Loucy (cell line): Measurements from ENCODE around the gene VEPH1.
"Not testable (repeated sequence)": the region's sequence is repeated elsewhere in the genome, so short reads cannot be mapped to it uniquely, and the experiment has no call there.

Experiments
- H2AFZ ChIP-seq: fragments of 200-600 bp; sonication (generic); 2 replicates; pipeline ENCODE4 v1.6.0; 2016; ENCODE audit warnings: antibody characterized with exemption, mild to moderate bottlenecking, low read length, moderate library complexity
- H3F3A ChIP-seq: fragments of 200-600 bp; 2 replicates; pipeline ENCODE4 v1.6.0; 2016; ENCODE audit warnings: antibody characterized with exemption, low read depth, mild to moderate bottlenecking
- H3K27me3 ChIP-seq: fragments of 200-600 bp; sonication (generic); 2 replicates; pipeline ENCODE4 v1.6.1; 2014; ENCODE audit warnings: low read length, mild to moderate bottlenecking; ENCODE audit not compliant: insufficient read depth, poor library complexity, severe bottlenecking
- H3K36me3 ChIP-seq: fragments of 200-600 bp; sonication (generic); 2 replicates; pipeline ENCODE4 v1.6.1; 2016; ENCODE audit warnings: low read length; ENCODE audit not compliant: insufficient read depth
- H3K4me1 ChIP-seq: fragments of 200-600 bp; sonication (generic); 2 replicates; pipeline ENCODE4 v1.5.1; 2014; ENCODE audit warnings: low read length, mild to moderate bottlenecking; ENCODE audit not compliant: insufficient read depth, poor library complexity, severe bottlenecking
- H3K4me2 ChIP-seq: fragments of 200-600 bp; sonication (generic); 2 replicates; pipeline ENCODE4 v1.6.0; 2014; ENCODE audit warnings: antibody characterized with exemption, low read length, low read depth, mild to moderate bottlenecking; ENCODE audit not compliant: poor library complexity, severe bottlenecking
- H3K4me3 ChIP-seq: fragments of 200-600 bp; sonication (generic); 2 replicates; pipeline ENCODE4 v1.5.1; 2014; ENCODE audit warnings: low read length, mild to moderate bottlenecking, mixed read lengths; ENCODE audit not compliant: poor library complexity, severe bottlenecking
- H3K79me2 ChIP-seq: fragments of 200-600 bp; sonication (generic); 2 replicates; pipeline ENCODE4 v1.6.1; 2014; ENCODE audit warnings: low read length; ENCODE audit not compliant: insufficient read depth
- H3K9ac ChIP-seq: fragments of 200-600 bp; sonication (generic); 2 replicates; pipeline ENCODE4 v1.6.0; 2014; ENCODE audit warnings: mild to moderate bottlenecking, low read depth, low read length, moderate library complexity; ENCODE audit not compliant: poor library complexity, severe bottlenecking
- H3K9me2 ChIP-seq: fragments of 200-600 bp; sonication (generic); replicated peaks from 2 replicates; pipeline ENCODE4 v1.6.1; 2016; ENCODE audit warnings: low read depth, low read length, mixed read lengths
- H3K9me3 ChIP-seq: fragments of 200-600 bp; sonication (generic); 2 replicates; pipeline ENCODE4 v1.6.1; 2014; ENCODE audit warnings: mild to moderate bottlenecking, antibody characterized with exemption, low read length, low read depth; ENCODE audit not compliant: insufficient read depth
- H4K20me1 ChIP-seq: fragments of 200-600 bp; sonication (generic); 2 replicates; pipeline ENCODE4 v1.6.0; 2014; ENCODE audit warnings: antibody characterized with exemption, low read length, mild to moderate bottlenecking; ENCODE audit not compliant: insufficient read depth, poor library complexity, severe bottlenecking
- EZH2phosphoT487 ChIP-seq: fragments of 200-600 bp; IDR thresholded peaks from 2 replicates; pipeline ENCODE4 v1.6.1; 2018; ENCODE audit warnings: antibody characterized with exemption, mild to moderate bottlenecking, moderate library complexity, borderline replicate concordance
- TF ChIP-seq, protein P1 (sequence below): fragments of 200-600 bp; sonication (generic); conservative IDR thresholded peaks from 2 replicates; pipeline ENCODE4 v1.5.1; 2014; ENCODE audit warnings: mild to moderate bottlenecking, antibody characterized with exemption, low read length

VEPH1 gene

DNA sequence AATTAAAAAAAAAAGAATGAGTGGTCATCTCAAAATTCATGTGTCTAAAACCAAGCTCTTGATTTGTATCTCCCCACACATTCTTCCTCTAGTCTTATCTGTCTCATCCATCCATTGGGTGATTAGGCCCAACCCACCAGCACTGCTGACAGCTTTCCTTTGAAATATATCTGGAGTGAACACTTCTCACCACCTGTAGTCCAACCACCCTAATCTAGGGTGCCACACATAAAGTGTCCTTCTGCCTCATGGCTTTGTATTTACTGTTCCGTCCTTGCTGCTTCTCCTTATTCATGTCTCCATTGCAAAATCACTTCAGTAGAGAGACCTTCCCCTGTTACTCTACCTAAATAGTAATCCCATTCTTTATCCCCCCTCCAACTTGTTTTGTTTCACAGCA lies 149.0 kb downstream of the VEPH1 start:
- Histone ChIP-seq H3K36me3 (no peaks in the 10 kb centered on the region), H4K20me1 (no peaks in the 10 kb centered on the region), H3K9me3 (no peaks in the 10 kb centered on the region), H3F3A (peaks cover 3% of the 10 kb centered on the region), H3K4me2 (peak overlapping the region; percentile 52), H3K4me3 (peak overlapping the region; percentile 10), H3K9me2 (no peaks in the 10 kb centered on the region), H3K27me3 (no peaks in the 10 kb centered on the region), H2AFZ (no peak overlapping the region), H3K79me2 (no peaks in the 10 kb centered on the region), H3K4me1 (peaks cover 36% of the 10 kb centered on the region), H3K9ac (no peak overlapping the region)
- TF ChIP-seq, protein P1, sequence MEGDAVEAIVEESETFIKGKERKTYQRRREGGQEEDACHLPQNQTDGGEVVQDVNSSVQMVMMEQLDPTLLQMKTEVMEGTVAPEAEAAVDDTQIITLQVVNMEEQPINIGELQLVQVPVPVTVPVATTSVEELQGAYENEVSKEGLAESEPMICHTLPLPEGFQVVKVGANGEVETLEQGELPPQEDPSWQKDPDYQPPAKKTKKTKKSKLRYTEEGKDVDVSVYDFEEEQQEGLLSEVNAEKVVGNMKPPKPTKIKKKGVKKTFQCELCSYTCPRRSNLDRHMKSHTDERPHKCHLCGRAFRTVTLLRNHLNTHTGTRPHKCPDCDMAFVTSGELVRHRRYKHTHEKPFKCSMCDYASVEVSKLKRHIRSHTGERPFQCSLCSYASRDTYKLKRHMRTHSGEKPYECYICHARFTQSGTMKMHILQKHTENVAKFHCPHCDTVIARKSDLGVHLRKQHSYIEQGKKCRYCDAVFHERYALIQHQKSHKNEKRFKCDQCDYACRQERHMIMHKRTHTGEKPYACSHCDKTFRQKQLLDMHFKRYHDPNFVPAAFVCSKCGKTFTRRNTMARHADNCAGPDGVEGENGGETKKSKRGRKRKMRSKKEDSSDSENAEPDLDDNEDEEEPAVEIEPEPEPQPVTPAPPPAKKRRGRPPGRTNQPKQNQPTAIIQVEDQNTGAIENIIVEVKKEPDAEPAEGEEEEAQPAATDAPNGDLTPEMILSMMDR: no peak
- TF ChIP-seq EZH2phosphoT487: no peak

DNA sequence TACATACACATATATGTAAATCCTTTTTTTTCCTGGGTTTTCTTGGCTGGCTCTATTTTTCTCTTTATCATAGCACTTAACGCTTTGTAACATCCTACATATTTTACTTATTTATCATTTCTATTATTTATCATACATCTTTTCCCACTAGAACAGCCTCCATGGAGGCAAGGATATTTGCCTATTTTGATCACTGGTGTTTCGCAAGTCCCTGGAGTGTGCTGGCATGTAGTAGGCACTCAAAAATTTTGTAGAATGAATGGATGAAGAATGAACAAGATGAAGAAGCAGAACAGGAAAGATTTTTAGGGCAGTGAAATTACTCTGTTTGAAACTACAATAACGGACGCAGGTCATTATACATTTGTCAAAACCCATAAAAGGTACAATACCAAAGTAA lies 149.6 kb downstream of the VEPH1 start:
- Histone ChIP-seq H3K9ac (no peak overlapping the region), H3K79me2 (no peaks in the 10 kb centered on the region), H3K27me3 (no peaks in the 10 kb centered on the region), H3K4me3 (no peak overlapping the region), H3K4me2 (peak overlapping the region; percentile 52), H3K36me3 (no peaks in the 10 kb centered on the region), H3F3A (peaks cover 3% of the 10 kb centered on the region), H2AFZ (no peak overlapping the region), H3K9me3 (no peaks in the 10 kb centered on the region), H3K9me2 (no peaks in the 10 kb centered on the region), H3K4me1 (peaks cover 36% of the 10 kb centered on the region), H4K20me1 (no peaks in the 10 kb centered on the region)
- no peak for TF ChIP-seq EZH2phosphoT487
- TF ChIP-seq, protein P1: no peak

DNA sequence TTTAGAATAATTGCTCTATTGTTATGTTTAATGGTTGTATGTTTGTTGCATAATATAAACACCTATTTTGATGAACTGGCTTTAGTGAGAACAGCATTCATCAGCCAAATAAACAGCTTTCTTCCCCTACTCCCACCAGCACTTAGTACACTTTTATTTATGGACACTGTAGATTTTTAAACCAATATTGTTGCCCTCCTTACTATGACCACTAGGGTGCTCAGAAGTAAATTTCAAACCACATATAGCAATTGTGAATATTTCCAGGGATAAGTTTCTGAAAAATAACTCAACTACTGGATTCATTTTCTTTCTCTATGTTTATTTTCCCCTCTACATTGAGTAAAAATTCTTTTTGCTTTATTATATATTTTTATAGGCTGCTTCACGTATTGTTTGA lies 151.2 kb downstream of the VEPH1 start:
- no peaks in the 10 kb centered on the region for H4K20me1 ChIP-seq
- no peaks in the 10 kb centered on the region for H3K9me3 ChIP-seq
- H3K9ac ChIP-seq: no peak overlapping the region
- no peaks in the 10 kb centered on the region for H3K36me3 ChIP-seq
- TF ChIP-seq, protein P1: peak; percentile 48
- no peak for TF ChIP-seq EZH2phosphoT487
- H2AFZ ChIP-seq: no peak overlapping the region
- H3K9me2 ChIP-seq: no peaks in the 10 kb centered on the region
- H3K4me1 ChIP-seq: peaks cover 36% of the 10 kb centered on the region
- no peak overlapping the region for H3K4me2 ChIP-seq
- H3K79me2 ChIP-seq: no peaks in the 10 kb centered on the region
- H3K27me3 ChIP-seq: no peaks in the 10 kb centered on the region
- H3F3A ChIP-seq: peaks cover 3% of the 10 kb centered on the region
- H3K4me3 ChIP-seq: no peak overlapping the region

DNA sequence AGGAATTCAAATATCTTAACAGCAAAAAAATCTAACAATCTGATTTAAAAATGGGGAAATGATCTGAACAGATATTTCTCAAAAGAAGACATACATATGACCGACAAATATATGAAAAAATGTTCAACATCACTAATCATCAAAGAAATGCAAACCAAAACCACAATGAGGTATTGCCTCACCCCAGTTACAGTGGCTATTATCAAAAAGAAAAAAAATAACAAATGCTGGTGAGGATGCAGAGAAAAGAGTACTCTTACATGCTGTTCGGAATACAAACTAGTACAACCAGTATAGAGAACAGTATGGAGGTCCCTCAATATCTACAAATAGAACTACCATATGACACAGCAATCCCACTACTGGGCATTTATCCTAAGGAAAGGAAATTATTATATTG lies 152.6 kb downstream of the VEPH1 start:
- not testable (repeated sequence) for H2AFZ ChIP-seq, H3K36me3 ChIP-seq

DNA sequence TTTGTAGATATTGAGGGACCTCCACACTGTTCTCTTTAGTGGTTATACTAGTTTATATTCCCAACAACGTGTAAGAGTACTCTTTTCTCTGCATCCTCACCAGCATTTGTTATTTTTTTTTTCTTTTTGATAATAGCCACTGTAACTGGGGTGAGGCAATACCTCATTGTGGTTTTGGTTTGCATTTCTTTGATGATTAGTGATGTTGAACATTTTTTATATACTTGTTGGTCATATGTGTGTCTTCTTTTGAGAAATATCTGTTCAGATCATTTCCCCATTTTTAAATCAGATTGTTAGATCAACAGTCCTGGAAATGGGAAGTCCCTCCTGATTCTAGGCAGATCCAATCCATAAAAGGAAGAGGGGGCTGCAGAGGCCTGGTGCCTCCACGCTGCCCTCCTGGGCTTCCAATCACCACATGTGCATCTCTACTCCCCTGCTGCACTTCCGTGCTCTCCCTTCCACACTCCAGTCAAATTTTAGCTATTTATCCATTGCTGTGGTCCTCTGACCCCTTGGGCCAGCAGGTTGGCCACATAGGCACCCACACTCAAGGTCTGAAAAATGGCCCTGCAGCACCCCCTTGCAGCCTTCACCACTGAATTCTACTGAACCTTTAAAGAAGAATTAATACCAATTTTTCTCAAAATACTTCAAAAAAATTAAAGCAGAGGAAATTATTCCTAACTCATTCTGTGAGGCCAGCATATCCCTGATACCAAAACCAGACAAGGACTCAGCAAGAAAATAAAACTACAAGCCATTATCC lies 154.7 kb downstream of the VEPH1 start:
- H2AFZ ChIP-seq, H3K9me3 ChIP-seq, H3K9ac ChIP-seq, H3K36me3 ChIP-seq, H3K79me2 ChIP-seq, H3K4me1 ChIP-seq, H3K9me2 ChIP-seq, H3K4me3 ChIP-seq, H3K4me2 ChIP-seq, H3F3A ChIP-seq, H3K27me3 ChIP-seq, H4K20me1 ChIP-seq: not testable (repeated sequence)

More for the DNA sequence above, 152.6 kb downstream of the VEPH1 start:
- H3F3A ChIP-seq, H3K27me3 ChIP-seq, H3K9me3 ChIP-seq, H3K79me2 ChIP-seq, H3K9ac ChIP-seq, H4K20me1 ChIP-seq, H3K9me2 ChIP-seq, H3K4me3 ChIP-seq, H3K4me2 ChIP-seq: not testable (repeated sequence)
- peaks cover 25% of the 10 kb centered on the region for H3K4me1 ChIP-seq
